Cerebellar cortex (tissue), 1 donor: ENCODE results near the gene FHL2.

Source experiments
- DNase-seq: peaks from one replicate; pipeline ENCODE4 v3.0.0-alpha.2; 2015; ENCODE audit warnings: low spot score

Gene FHL2

DNA sequence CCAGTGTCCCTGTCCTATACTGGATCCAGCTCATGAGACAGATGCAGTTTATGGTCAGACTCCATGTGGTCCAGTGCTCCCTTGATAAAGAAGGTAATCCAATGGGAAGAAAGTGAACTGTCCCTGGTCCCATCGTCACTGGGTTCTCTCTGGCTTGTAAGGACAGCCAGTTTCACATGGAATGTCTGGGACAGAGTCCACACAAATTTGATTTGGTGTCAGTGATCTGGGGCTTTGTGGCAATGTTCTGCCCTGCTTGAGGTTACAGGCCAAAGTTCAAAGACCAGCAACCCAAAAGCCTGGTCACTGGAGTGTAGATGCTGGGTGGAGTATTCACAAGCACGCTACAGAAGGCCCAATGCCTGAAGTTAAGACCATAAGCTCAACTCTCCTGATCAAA lies 22.2 kb upstream of the FHL2 start:
- no peak for DNase-seq

DNA sequence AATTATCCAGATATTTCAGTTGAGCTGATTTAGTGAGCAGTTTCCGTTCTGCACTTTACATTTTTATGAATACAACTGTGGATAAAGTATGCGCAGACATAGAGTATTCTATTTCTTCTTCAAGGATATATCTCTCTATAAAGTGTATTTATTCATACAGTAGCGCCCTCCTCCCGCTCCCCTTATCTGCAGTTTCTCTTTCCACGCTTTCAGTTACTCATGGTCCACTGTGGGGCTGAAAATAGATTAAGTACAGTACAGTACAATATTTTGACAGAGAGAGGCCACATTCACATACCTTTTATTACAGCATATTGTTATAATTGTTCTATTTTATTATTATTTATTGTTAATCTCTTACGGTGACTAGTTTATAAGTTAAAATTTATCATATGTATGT lies 19.7 kb upstream of the FHL2 start:
- no peak for DNase-seq

DNA sequence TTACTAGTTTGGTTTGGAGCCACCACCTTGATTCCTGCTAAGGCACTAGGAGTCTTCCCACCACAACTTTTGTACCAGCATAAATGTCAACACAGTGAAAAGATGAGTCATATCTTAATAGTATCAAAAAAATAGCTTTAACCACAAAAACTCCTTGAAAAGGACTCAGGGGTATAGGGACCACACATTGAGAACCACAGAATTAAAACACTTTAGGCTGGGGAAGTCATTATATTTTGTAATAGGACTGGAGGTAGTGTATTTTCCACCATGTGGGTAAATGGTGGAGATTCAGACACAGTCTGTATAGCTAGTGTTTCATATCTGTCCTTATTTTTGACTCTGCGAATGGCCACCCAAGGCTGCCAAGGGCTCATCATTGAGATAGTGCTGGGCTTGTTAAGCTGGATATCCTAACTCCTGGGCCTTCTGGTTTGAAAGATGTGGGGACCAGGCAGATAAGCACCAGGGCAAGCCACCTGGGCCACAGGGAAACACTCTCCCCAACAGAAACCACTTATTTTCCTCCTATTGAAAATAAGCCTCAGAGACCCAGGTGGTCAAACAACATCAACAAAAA lies 19.1 kb upstream of the FHL2 start:
- no peak for DNase-seq

DNA sequence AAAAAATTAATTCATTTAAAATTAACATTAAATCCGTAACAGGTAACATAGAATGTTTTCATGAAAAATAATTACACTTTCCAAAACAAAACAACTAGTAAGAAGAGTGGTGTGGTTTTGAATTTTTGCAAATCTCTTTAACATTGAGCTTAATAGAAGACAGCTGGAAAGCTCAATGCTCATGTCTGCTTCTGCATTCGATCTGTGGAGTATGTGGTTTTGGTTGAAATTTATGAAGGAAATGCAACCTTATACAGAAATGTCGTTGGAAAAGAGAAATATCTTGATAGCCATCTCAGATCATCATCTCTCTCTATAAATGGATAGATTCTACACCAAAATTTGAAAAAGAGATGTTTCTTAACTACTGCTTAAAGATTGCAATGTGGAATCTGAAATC lies 17.3 kb upstream of the FHL2 start:
- DNase-seq, result no peak

DNA sequence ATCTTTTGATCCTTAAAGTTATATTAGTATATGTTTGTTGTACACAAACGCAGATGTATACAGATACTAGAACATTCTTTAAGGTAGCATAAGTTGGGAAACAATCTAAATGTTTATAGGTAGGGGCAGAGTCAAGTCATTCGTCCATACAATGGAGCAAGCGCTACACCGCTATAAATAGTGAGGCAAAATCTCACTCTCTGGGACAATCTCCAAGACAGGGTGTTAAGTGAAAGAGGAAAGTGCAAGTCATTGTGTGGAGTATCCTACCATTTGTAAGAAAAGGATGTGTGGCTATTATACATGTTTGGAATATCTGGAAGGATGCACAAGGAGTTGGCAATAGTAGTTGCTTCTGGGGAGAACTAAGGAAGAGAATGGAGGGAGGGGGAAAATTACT lies 16.2 kb upstream of the FHL2 start:
- DNase-seq, result no peak

DNA sequence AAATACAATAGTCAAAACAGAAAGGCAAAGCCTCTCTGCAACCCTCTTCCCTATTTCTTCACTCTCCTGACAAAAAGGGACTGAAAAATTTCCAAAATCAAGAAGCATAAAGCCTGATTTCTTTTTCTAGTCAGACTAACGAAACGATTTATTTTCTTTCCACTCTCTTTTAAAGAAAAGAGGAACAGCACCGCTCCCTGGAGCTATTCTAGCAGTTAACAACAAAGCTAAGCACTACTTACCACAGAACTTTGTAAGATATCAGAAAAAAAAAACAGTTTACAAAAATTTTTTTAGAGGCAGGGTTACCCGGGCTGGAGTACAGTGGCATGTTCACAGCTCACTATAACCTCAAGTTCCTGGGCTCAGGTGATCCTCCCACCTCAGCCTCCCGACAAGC lies 14.4 kb upstream of the FHL2 start:
- no peak for DNase-seq

DNA sequence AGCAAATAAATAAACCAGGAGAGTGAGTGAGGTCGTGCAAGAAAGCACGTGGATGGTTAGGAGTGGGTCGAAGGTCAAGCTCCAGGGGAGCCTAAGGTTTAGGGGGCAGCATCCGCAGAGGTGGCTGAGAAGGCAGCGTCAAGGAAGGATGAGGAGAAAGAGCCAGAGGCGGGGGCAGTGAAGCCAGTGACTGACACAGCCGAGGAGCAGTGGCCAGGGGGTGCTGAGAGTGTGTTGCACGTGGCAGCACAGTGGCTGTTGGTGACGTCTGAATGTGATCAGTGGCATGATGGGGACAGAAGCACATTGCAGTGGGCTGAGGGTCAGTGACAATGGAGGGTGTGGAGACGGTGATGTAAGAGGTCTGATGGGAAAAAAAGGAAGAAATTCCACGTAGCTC lies 13.7 kb upstream of the FHL2 start:
- DNase-seq, result no peak

DNA sequence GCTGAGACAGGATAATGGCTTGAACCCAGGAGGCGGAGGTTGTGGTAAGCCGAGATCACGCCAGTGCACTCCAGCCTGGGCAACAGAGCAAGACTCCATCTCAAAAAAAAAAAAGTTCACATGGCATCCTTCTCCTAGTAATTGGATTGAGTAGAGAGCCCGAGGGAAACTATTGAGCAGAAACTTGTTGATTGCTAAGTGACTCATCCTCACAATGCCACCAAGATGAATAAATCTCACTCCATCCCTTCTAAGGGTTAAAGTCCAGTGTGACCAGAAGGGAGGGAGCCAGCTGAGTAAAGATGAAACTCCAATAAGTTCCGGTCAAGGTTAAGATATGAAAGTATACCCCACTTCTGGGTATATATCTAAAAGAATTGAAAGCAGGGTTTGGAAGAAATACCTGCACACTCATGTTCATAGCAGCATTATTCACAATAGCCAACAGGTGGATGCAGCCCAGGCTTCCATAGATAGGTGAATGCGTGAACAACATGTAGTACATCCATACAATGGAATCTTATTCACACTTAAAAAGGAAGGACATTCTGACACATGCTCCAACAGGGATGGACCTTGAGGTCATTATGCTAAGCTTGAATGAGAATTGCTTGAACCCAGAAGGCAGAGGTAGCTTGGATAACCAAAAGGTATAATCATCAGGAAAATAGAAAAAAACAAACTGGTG lies 13.0 kb upstream of the FHL2 start:
- DNase-seq, result no peak

DNA sequence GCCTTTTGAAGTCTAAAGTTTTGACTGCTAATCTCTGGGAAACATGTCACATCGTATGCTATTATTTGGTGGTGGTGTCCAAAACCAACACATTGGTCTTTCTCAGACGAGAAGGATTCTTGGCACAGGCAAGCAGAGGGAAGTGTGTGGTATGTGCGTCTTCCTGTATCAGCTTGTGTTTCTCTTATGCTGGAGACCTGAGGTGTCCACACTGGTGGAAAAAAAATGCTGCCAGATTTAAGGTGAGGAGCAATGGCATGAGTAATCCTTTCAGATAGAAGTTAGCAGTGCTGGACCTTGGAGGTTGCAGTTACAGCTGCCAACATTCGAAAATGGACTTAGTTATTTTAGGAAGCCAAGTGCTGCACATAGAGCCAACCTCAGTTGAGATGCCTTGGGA lies 11.7 kb upstream of the FHL2 start:
- no peak for DNase-seq

GRCh38 chr2:105409717-105410116 lies 10.9 kb upstream of the FHL2 start:
- peak; percentile 78 for DNase-seq

DNA sequence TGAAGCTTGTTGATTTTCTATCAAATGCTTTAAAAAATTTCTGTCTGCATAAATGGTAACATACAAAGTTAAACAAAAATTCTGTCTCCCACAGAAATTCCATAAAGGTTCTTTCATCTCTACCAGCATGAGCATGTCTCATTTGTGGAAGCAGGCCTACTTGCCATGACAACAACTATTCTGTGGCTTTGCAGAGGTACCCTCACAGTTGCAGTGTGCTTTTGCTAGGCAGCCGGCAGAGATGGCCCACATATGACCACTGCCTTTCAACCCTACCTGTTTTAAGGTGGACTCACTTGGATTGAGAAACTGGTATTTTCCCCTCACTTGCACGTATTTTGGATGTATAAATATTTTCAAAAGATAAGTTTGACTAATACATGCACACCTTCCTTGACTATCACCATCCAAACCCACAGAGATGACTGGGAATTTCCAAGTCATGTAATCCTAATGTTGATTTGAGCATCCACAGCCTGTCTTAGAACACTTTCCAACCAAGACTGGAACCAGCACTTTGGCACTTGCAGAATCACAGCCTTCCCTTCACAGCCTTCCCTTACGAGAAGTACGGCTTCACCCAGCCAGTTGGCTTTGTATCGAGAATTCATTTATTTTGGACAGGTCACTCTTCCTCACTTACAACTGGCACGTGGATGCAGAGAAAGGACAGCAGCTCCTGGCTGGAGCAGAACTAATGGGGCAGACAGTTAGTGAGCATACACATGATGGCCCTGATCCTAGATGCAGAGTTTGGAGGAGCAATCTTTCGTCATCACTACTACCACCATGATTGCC lies 9.3 kb upstream of the FHL2 start:
- no peak for DNase-seq

DNA sequence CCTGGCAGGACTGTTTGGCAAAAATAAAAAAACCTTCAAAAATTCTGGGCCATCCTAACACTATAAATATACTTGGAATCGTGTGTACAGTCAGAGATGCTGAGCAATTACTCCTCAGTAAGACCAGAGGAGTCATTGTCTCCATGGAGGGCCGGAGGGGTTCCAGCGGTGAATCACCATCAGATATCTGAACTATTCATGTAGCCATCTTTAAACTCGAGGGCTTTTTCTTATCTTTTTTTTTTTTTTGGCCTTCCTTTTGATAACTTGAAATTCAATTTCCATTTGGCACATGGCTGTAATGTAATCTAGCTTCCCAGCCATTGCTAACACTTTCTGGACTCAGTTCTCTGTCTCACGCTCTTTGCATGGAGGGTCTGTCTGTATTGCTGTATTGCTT lies 7.4 kb upstream of the FHL2 start:
- no peak for DNase-seq

GRCh38 chr2:105405291-105405690 lies 6.4 kb upstream of the FHL2 start:
- no peak for DNase-seq

DNA sequence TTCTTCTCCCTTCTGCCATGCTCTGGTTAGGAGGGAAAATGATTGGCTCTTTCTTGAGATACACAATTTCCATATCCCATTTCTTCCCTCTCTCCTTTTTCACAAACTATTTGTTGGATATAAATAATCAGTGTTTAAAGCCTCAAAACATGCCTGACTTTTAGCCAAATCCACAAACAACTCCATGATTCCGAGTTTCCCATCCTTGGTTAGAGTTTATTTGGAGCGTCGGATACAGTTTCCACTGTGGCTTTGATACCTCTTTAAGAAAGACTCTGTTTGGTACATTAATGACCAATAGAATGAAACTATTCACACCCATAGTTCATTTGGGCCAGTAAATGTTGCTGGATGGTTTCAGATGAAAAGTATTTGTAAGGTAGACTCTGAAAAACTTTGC lies 5.9 kb upstream of the FHL2 start:
- no peak for DNase-seq

DNA sequence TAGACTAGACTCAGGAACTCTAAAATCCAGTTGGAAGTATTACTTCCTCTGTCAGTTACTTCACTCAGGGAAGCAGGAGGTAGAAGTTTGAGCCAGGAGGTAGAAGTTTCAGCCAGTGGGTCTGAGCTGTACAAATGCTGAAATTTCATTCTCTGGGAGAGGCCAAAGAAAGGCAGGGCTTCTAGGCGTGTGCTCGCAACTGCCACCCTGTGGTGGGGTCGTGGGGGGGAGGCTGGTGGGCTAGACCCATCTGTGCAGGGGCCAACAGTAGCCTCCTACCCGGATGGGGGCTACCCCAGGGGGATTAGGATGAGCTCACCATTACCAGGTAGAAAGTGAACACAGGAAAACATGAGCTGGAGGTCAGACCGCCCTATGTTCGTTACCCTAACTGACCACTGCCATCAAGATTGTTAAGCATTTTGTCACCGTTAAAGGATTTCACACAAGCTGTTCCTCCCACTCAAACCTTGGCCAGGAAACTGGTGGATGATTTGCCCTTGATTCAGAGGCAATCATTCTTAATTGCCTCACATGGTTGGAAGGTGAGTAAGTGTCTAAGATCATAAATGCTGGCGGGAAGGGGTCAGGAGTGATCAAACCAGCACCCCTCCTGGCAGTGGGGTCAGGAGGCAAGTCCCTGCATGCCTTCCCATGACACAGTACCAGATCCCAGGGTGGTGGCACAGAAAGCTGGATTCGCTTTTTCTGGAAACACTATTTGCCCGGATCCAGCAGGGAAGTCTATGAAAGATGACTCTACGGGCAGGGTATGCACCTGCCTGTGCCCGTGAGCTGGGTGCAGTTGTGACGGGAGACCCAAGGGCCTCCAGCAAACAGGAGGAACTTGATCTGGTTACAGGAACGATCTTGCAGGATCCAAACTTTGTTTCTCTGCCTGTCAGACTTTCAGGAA lies 5.2 kb upstream of the FHL2 start:
- DNase-seq, result peak; percentile 69

DNA sequence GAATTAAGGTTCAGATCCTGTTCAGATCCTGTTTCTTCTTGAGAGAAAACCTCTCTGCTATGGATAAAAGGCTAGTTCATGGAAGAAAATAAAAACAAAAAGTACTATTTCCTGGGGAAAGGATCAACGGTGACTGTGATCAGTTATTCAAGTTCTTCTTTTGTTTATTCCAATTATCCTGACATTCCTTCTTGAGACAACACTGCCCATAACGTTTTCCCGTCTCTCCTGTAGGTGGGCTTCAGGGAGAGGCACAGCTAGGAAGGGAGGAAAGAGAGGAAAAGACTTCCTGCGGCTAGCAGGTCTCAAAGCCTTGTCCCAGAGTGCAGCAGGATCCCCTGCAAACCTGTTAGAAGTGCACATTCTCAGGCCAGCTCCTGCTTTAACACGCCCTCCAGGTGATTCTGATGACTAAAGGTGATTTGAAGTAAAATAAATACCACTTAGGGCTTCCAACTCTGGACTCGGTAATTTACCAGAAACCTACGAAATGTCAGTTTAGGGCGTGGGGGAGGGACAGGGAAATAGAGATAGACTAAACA lies 4.5 kb upstream of the FHL2 start:
- DNase-seq, result no peak

GRCh38 chr2:105402809-105403208 lies 4.0 kb upstream of the FHL2 start:
- no peak for DNase-seq

GRCh38 chr2:105401867-105402266 lies 3.0 kb upstream of the FHL2 start:
- DNase-seq, result no peak

GRCh38 chr2:105400138-105400540 lies 1.3 kb upstream of the FHL2 start:
- DNase-seq, result no peak

DNA sequence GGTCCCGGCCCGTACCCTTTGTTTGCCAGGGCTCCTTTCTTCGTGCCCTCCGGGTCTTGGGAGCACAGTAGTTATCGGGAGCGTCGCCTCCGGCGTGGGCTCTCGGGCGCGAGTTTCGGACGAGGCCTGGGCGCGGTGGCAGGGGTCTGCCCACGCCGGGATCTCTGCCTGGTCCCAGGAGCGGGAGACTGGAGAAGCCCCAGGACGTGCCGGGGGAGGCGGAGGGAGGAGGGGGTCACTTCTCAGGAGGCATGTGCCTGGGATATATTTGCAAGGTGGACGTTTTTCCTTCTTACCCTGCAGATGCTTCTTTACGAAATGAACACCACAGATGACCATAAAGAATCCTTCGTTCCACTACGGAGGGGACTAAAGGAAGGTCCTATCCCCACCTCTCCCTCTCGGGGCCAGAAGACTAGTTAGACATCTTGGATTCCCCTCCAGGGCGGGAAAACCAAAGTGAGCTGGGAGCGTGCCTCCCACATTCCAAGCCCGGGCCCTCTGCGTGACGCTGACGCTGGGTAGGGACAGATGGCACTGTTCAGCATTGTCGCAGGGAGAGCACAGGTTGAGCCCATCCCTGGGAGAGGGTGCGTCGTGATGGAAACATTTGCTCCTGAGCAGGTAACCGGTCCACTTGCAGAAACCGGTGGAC lies 483 bp upstream of the FHL2 start:
- peak; percentile 53 for DNase-seq

- no peak for DNase-seq
Observed at GRCh38 chr2:105397953-105398335, 907 bp downstream of the FHL2 start.
